Measurements from ENCODE around the gene AKT1. TPM values are rescaled to one million over a fixed set of nuclear protein-coding genes. Genes with fewer than 3 reads are reported as not detected.

Gene AKT1
- total and polyA plus RNA-seq, 2 of the 13 experiments (the other 11 are each of a cell fraction or from before 2014, with no cell fraction given), result 96.2 to 116 TPM

GRCh38 chr14:104768437-104769323, 26.9 kb downstream of the AKT1 start (continued):
- TF ChIP-seq FOXP4 (CRISPR knock-in tag; IDR thresholded peaks at IDR 0.05), result no peak
- TF ChIP-seq ZNF737 (CRISPR knock-in tag; IDR thresholded peaks at IDR 0.05; ENCODE audit: borderline replicate concordance), result no peak
- peak; percentile 82 for TF ChIP-seq MTA1 (CRISPR knock-in tag; IDR thresholded peaks at IDR 0.05; ENCODE audit: borderline replicate concordance)
- TF ChIP-seq ZBTB3 (CRISPR knock-in tag; IDR thresholded peaks at IDR 0.05; ENCODE audit: borderline replicate concordance, low read depth), result no peak
- TF ChIP-seq HHEX (CRISPR knock-in tag; IDR thresholded peaks at IDR 0.05), result no peak
- 0 out of 2 replicates have a peak, but pooled peaks have one; percentile 18 for TF ChIP-seq ZNF138 (CRISPR knock-in tag; IDR thresholded peaks at IDR 0.05; ENCODE audit: low read depth)
- no peak for TF ChIP-seq DRAP1 (CRISPR knock-in tag; IDR thresholded peaks at IDR 0.05)
- no peak for TF ChIP-seq NONO (IDR thresholded peaks at IDR 0.05)
- TF ChIP-seq NONO (CRISPR knock-in tag; conservative IDR thresholded peaks at IDR 0.05), result peak; percentile 85
- peak; percentile 52; the same call in 1 of the 2 replicates for TF ChIP-seq BCL3 (CRISPR knock-in tag; IDR thresholded peaks at IDR 0.05)
- peak; percentile 80 for TF ChIP-seq MAX (IDR thresholded peaks at IDR 0.05)
- TF ChIP-seq TRIM22 (IDR thresholded peaks at IDR 0.05), result no peak
- TF ChIP-seq ZNF704 (CRISPR knock-in tag; IDR thresholded peaks at IDR 0.05; ENCODE audit: borderline replicate concordance), result no peak
- TF ChIP-seq BORCS8-MEF2B (CRISPR knock-in tag; IDR thresholded peaks at IDR 0.05), result peak; percentile 78
- peak; percentile 75 for TF ChIP-seq PAXIP1 (CRISPR knock-in tag; conservative IDR thresholded peaks at IDR 0.05)
- peak; percentile 15; the same call in 1 of the 2 replicates for TF ChIP-seq ZNF292 (CRISPR knock-in tag; IDR thresholded peaks at IDR 0.05; ENCODE audit: borderline replicate concordance, low read depth)
- no peak for TF ChIP-seq GABPA (IDR thresholded peaks at IDR 0.05; ENCODE audit: low read depth, low read length)
- peak; percentile 26 for TF ChIP-seq GABPA (CRISPR knock-in tag; IDR thresholded peaks at IDR 0.05; ENCODE audit: low read depth)
